Right lobe of liver (tissue), 4 donors: ENCODE data around the gene AGPS.

Experiments
- CTCF ChIP-seq, 4 donors: fragments of 200-600 bp in 3 of 4; fragments of 450-650 bp in 1 of 4; IDR thresholded peaks; one replicate each; pipeline versions ENCODE4 v1.5.1 to v1.8.0; 2016 to 2022; ENCODE audit warnings: antibody characterized with exemption in 4 of 4, mild to moderate bottlenecking in 2 of 4
- POLR2A ChIP-seq: fragments of 450-650 bp; IDR thresholded peaks from one replicate; pipeline ENCODE4 v1.6.1; 2017; ENCODE audit warnings: antibody characterized with exemption, mild to moderate bottlenecking
- donor health status: DM: no; HTN: no; CAD: no.
- donor health status: DM: no; HTN: no; CAD: no.
- donor health status: DM: no; HTN: yes; CAD: no.

GRCh38 chr2:177383935-177384334 is 8.6 kb upstream of the AGPS start:
- TF ChIP-seq CTCF (IDR thresholded peaks at IDR 0.05) (no peak), POLR2A (no peak)
